GM19397 (cell line): ENCODE results near the gene MAPK4.
"Not testable (repeated sequence)": the region's sequence is repeated elsewhere in the genome, so short reads cannot be mapped to it uniquely, and the experiment has no call there.

ENCODE experiments used
- ATAC-seq: cut with Tn5 transposase; IDR thresholded peaks from one replicate; pipeline ENCODE4 v1.9.1; 2021; ENCODE audit warnings: mild to moderate bottlenecking, moderate library complexity; ENCODE audit not compliant: unreplicated experiment

Gene MAPK4

GRCh38 chr18:50679056-50679455 lies 119.2 kb downstream of the MAPK4 start:
- ATAC-seq: no peak

- no peak for ATAC-seq
Measured at GRCh38 chr18:50679656-50680055, 119.8 kb downstream of the MAPK4 start.

GRCh38 chr18:50680966-50681365 lies 121.1 kb downstream of the MAPK4 start:
- no peak for ATAC-seq

GRCh38 chr18:50682852-50683251 lies 123.0 kb downstream of the MAPK4 start:
- ATAC-seq: no peak

- no peak for ATAC-seq
Measured at GRCh38 chr18:50686409-50686808, 126.5 kb downstream of the MAPK4 start.

GRCh38 chr18:50687491-50687890 lies 127.6 kb downstream of the MAPK4 start:
- ATAC-seq: no peak

GRCh38 chr18:50689578-50689977 lies 129.7 kb downstream of the MAPK4 start:
- no peak for ATAC-seq

- ATAC-seq: no peak
Measured at GRCh38 chr18:50694147-50694546, 134.3 kb downstream of the MAPK4 start.

GRCh38 chr18:50695431-50696176 lies 135.7 kb downstream of the MAPK4 start:
- ATAC-seq: no peak

GRCh38 chr18:50696436-50696835 lies 136.5 kb downstream of the MAPK4 start:
- ATAC-seq: no peak

- ATAC-seq: no peak
Measured at GRCh38 chr18:50696929-50697328, 137.0 kb downstream of the MAPK4 start.

- no peak for ATAC-seq
Measured at GRCh38 chr18:50697509-50697908, 137.6 kb downstream of the MAPK4 start.

GRCh38 chr18:50700245-50701165 lies 140.6 kb downstream of the MAPK4 start:
- ATAC-seq: no peak

GRCh38 chr18:50704357-50704940 lies 144.6 kb downstream of the MAPK4 start:
- no peak for ATAC-seq

- no peak for ATAC-seq
Measured at GRCh38 chr18:50706199-50706598, 146.3 kb downstream of the MAPK4 start.

GRCh38 chr18:50706651-50707050 lies 146.8 kb downstream of the MAPK4 start:
- ATAC-seq: no peak

GRCh38 chr18:50707297-50707696 lies 147.4 kb downstream of the MAPK4 start:
- not testable (repeated sequence) for ATAC-seq

- ATAC-seq: no peak
Measured at GRCh38 chr18:50707855-50708469, 148.1 kb downstream of the MAPK4 start.

GRCh38 chr18:50709193-50709592 lies 149.3 kb downstream of the MAPK4 start:
- no peak for ATAC-seq

GRCh38 chr18:50711386-50711785 lies 151.5 kb downstream of the MAPK4 start:
- no peak for ATAC-seq

- no peak for ATAC-seq
Measured at GRCh38 chr18:50715919-50716318, 156.0 kb downstream of the MAPK4 start.
